ENCODE results near the gene RNF208.

The RNF208 gene

GRCh38 chr9:137204731-137205125 lies 17.3 kb downstream of the RNF208 start:
- Mint-ChIP-seq H3K4me3 (peak overlapping the region; percentile 94), H3K4me1 (ENCODE audit: low read depth) (peaks cover 31% of the 10 kb centered on the region), H3K36me3 (ENCODE audit: low read depth) (peaks cover 20% of the 10 kb centered on the region), H3K27me3 (ENCODE audit: low read depth) (no peaks in the 10 kb centered on the region), H3K27ac (peak overlapping the region; percentile 93), H3K9me3 (no peaks in the 10 kb centered on the region)

GRCh38 chr9:137202966-137203365 lies 19.1 kb downstream of the RNF208 start:
- H3K36me3 Mint-ChIP-seq (ENCODE audit: low read depth), result peaks cover 13% of the 10 kb centered on the region
- H3K27me3 Mint-ChIP-seq (ENCODE audit: low read depth), result no peaks in the 10 kb centered on the region
- peaks cover 33% of the 10 kb centered on the region for H3K4me1 Mint-ChIP-seq (ENCODE audit: low read depth)
- no peak overlapping the region for H3K4me3 Mint-ChIP-seq
- H3K9me3 Mint-ChIP-seq, result no peaks in the 10 kb centered on the region
- H3K27ac Mint-ChIP-seq, result no peak overlapping the region

- Mint-ChIP-seq H3K9me3 (no peaks in the 10 kb centered on the region), H3K27ac (peak overlapping the region; percentile 70)
Observed at GRCh38 chr9:137201205-137201868, 20.7 kb downstream of the RNF208 start.

DNA sequence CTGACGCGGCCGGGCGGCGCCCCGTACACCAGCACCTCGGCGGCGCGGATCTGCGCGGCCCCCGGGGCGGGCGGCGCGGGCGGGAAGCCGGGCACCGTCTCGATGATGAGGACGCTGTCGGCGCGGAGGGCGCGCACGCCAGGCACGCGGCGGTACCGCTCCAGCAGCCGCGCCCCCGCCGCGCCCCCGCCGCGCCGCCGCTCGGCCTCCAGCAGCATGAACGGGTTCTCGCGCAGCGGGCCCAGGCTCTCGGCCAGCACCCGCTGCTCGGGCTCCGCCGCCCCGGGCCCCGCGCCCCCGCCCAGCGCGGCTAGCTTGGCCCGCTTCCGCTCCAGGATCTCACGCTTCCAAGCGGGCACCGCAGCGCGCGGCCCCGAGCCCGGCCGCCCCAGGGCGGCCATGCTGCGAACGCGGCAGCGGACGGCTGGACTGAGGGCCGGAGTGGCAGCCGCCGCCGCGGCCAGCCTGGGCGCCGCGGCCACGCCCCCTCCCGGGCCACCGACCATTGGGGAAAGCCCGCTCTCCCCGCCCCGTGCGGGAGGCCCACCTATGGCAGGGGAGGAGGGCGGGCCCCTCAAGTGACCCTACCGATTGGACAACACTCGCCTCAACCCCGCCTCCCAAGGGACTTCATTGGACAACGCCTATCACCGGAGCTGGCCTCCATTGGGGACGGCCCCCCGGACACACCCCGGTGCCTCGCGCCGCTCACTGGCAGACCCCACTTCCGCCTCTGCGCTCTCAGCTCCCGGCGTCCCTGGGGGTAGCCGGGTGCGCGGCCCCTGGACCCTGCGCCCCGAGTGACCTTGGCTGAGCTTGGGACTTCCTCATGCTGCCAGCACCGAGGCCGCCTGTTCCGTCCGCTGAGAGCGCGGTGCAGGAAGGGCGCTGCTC lies 21.5 kb downstream of the RNF208 start, which contains the start of gene TPRN:
Gene TPRN (minus strand): TSS at position 431 of the 894 bp plus-strand sequence. CDS start 30 bp downstream, at position 401.
- H3K27ac Mint-ChIP-seq, result peak within 1 kb of the TSS; percentile 70

More at GRCh38 chr9:137201205-137201868, 20.7 kb downstream of the RNF208 start:
- H3K4me1 Mint-ChIP-seq (ENCODE audit: low read depth), result peaks cover 20% of the 10 kb centered on the region
- H3K4me3 Mint-ChIP-seq, result peak overlapping the region; percentile 79
- no peaks in the 10 kb centered on the region for H3K27me3 Mint-ChIP-seq (ENCODE audit: low read depth)
- H3K36me3 Mint-ChIP-seq (ENCODE audit: low read depth), result no peaks in the 10 kb centered on the region

DNA sequence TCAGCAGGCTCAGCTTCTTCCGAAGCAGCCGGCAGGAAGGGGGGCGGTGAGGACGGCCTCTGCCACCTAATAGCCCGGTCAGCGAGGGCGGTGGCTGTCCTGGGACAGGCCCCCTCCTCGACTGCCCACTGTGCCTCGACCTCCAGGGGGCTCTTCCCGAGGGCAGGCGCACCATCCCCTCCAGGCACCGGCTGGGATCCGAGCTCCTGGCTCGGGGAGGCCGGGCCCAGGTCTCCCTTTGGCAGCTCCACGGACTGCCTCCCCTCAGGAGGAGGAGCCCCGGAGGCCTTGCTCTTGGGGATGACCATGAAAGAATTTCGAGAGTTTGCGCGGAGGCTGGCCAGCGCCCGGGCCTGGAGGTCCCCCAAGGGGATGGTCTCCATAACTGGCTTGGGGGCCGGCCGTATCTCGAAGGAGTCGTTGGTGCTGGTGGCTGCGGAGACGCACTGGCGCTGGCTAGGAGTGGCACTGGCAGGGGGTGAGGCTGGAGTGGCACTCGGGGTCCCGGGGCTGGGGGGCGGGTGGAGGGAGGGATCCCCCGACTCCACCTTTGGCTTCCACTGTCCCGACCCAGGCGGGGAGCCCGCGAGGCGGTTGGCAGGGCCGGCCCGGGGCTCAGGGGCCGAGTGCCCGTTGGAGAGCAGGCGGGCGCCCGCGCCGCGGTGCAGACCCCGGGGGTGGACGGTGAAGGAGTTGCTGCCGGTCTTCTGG lies 22.5 kb downstream of the RNF208 start:
- no peaks in the 10 kb centered on the region for H3K27me3 Mint-ChIP-seq (ENCODE audit: low read depth)
- peaks cover 14% of the 10 kb centered on the region for H3K4me1 Mint-ChIP-seq (ENCODE audit: low read depth)
- H3K4me3 Mint-ChIP-seq, result peak overlapping the region; percentile 79
- no peaks in the 10 kb centered on the region for H3K36me3 Mint-ChIP-seq (ENCODE audit: low read depth)
- no peaks in the 10 kb centered on the region for H3K9me3 Mint-ChIP-seq
- peak overlapping the region; percentile 59 for H3K27ac Mint-ChIP-seq

More for the DNA sequence above, 21.5 kb downstream of the RNF208 start, which contains the start of gene TPRN:
- Mint-ChIP-seq H3K4me1 (ENCODE audit: low read depth) (peaks cover 17% of the 10 kb centered on the region), H3K36me3 (ENCODE audit: low read depth) (no peaks in the 10 kb centered on the region), H3K4me3 (peak within 1 kb of the TSS; percentile 79), H3K9me3 (no peaks in the 10 kb centered on the region), H3K27me3 (ENCODE audit: low read depth) (no peaks in the 10 kb centered on the region)

DNA sequence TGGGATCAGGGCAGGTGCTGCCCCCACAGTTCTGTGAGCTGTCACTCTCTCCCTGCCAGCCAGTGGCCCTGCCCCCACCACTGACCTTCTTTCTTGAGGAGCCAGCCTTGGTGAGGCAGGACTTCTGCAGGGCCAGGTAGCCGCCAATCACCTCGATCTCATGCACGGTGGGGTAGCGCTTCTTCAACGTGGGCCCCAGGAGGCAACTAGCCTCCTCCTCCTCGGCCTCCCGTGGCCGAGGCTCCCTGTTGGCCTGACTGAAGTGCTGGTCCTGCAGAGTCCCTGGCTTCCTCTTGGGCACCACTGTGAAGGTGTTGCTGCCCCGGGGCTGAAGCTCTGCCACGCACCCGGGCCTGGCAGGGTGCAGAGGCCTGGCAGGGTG lies 23.1 kb downstream of the RNF208 start:
- Mint-ChIP-seq H3K4me1 (ENCODE audit: low read depth) (peaks cover 9% of the 10 kb centered on the region), H3K4me3 (no peak overlapping the region), H3K36me3 (ENCODE audit: low read depth) (no peaks in the 10 kb centered on the region), H3K27me3 (ENCODE audit: low read depth) (no peaks in the 10 kb centered on the region), H3K27ac (no peak overlapping the region), H3K9me3 (no peaks in the 10 kb centered on the region)

DNA sequence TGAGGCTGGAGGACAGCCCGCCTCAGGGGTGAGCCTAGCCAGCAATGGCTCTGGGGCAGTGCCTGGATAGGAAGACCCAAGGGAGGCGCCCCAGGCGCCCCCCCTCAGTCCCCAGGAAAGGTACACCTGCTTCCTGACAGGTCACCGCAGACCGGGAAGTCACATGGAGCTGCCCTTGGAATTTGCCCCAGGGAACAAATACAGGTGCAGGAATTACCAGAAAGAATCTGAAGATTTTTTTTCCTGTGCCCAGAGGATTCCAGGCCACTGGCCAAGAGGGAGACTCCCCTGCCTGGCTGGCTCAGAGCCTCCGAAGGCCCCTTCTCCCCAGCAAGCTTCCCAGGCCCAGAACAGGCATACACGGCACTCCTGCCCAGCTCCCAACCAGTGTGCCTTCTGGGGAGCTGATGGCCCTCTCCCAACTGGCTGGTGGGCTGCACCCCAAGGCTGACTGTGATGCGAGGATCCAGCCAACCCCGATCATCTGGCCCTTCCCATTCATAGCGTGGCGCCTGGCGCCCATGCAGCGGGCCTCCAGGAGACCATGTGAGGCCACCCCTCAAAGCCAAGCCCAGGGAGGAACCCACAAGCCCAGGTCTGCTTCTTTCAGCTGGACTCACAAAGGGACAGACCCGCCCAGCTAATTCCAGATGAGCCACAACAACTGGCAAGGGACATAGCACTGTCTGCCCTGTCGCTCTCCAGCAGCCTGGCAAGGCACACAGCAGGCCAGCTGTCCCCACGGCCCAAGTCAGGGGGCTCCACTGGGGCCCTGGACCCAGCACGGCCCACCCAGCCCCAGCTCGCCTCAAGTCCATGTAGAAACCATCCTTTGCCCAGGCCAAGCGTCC lies 23.8 kb downstream of the RNF208 start:
- H3K27me3 Mint-ChIP-seq (ENCODE audit: low read depth), result no peaks in the 10 kb centered on the region

GRCh38 chr9:137195525-137196220 lies 26.4 kb downstream of the RNF208 start:
- no peaks in the 10 kb centered on the region for H3K27me3 Mint-ChIP-seq (ENCODE audit: low read depth)
- no peak overlapping the region for H3K27ac Mint-ChIP-seq
- no peak overlapping the region for H3K4me3 Mint-ChIP-seq
- H3K36me3 Mint-ChIP-seq (ENCODE audit: low read depth), result peaks cover 6% of the 10 kb centered on the region
- peaks cover 2% of the 10 kb centered on the region for H3K4me1 Mint-ChIP-seq (ENCODE audit: low read depth)
- no peaks in the 10 kb centered on the region for H3K9me3 Mint-ChIP-seq

More for the DNA sequence above, 23.8 kb downstream of the RNF208 start:
- H3K36me3 Mint-ChIP-seq (ENCODE audit: low read depth), result no peaks in the 10 kb centered on the region
- H3K27ac Mint-ChIP-seq, result no peak overlapping the region
- H3K4me1 Mint-ChIP-seq (ENCODE audit: low read depth), result peaks cover 9% of the 10 kb centered on the region
- no peaks in the 10 kb centered on the region for H3K9me3 Mint-ChIP-seq
- peak overlapping the region; percentile 34 for H3K4me3 Mint-ChIP-seq

DNA sequence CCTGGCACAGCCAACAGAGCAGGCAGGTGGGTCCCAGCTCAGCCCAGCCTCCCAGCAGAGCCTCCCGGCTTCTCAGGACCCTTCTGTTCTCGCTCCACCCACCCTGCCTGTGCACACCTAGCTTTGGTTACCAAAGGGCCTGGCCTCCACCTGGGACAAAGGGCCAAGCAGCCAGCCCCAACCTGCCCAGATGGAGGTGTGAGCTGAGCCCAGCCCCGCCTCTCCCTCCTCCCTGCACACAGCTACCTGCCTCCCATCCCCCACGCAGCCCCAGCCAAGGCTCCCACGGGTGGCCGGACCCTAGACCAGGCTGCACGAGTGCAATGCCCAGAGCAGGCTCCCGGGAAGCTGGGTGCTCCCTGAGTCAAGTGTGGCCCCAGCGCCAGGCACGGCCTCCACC lies 27.1 kb downstream of the RNF208 start:
- Mint-ChIP-seq H3K4me1 (ENCODE audit: low read depth) (peaks cover 2% of the 10 kb centered on the region), H3K27me3 (ENCODE audit: low read depth) (no peaks in the 10 kb centered on the region), H3K27ac (no peak overlapping the region), H3K36me3 (ENCODE audit: low read depth) (peaks cover 6% of the 10 kb centered on the region), H3K9me3 (no peaks in the 10 kb centered on the region), H3K4me3 (no peak overlapping the region)

GRCh38 chr9:137194388-137194787 lies 27.7 kb downstream of the RNF208 start:
- Mint-ChIP-seq H3K4me1 (ENCODE audit: low read depth) (peaks cover 2% of the 10 kb centered on the region), H3K27me3 (ENCODE audit: low read depth) (no peaks in the 10 kb centered on the region), H3K36me3 (ENCODE audit: low read depth) (peaks cover 6% of the 10 kb centered on the region), H3K27ac (no peak overlapping the region), H3K4me3 (no peak overlapping the region), H3K9me3 (no peaks in the 10 kb centered on the region)

GRCh38 chr9:137193771-137194170 lies 28.3 kb downstream of the RNF208 start:
- peaks cover 7% of the 10 kb centered on the region for H3K4me1 Mint-ChIP-seq (ENCODE audit: low read depth)
- no peaks in the 10 kb centered on the region for H3K9me3 Mint-ChIP-seq
- no peak overlapping the region for H3K27ac Mint-ChIP-seq
- peaks cover 9% of the 10 kb centered on the region for H3K36me3 Mint-ChIP-seq (ENCODE audit: low read depth)
- no peak overlapping the region for H3K4me3 Mint-ChIP-seq
- no peaks in the 10 kb centered on the region for H3K27me3 Mint-ChIP-seq (ENCODE audit: low read depth)

DNA sequence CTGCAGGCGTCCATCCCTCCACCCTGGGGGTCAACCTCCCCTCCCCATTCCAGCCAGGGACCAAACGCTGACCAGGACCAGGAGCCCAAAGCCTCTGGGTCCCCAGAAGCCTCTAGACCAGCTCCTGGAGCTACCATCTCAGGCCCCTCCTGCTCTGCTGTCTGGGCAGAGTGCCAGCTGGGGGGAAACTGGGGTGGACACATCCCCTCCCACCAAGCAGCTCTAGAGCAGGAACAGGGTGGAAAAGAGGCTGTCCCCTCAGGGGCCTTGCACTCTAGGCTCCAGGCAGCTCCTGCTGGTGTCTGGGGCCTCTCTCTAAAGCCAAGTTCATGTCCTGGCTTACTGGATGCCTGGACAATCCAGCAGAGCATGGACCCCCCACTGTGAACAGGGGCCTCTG lies 29.2 kb downstream of the RNF208 start:
- no peak overlapping the region for H3K27ac Mint-ChIP-seq
- H3K27me3 Mint-ChIP-seq (ENCODE audit: low read depth), result no peaks in the 10 kb centered on the region
- peaks cover 7% of the 10 kb centered on the region for H3K4me1 Mint-ChIP-seq (ENCODE audit: low read depth)
- H3K9me3 Mint-ChIP-seq, result no peaks in the 10 kb centered on the region
- H3K4me3 Mint-ChIP-seq, result no peak overlapping the region
- peaks cover 9% of the 10 kb centered on the region for H3K36me3 Mint-ChIP-seq (ENCODE audit: low read depth)

GRCh38 chr9:137192448-137192780 lies 29.6 kb downstream of the RNF208 start:
- H3K4me1 Mint-ChIP-seq (ENCODE audit: low read depth), result peaks cover 9% of the 10 kb centered on the region
- H3K36me3 Mint-ChIP-seq (ENCODE audit: low read depth), result peaks cover 9% of the 10 kb centered on the region
- no peak overlapping the region for H3K4me3 Mint-ChIP-seq

More at GRCh38 chr9:137192448-137192780, 29.6 kb downstream of the RNF208 start:
- Mint-ChIP-seq H3K9me3 (no peaks in the 10 kb centered on the region), H3K27ac (no peak overlapping the region), H3K27me3 (ENCODE audit: low read depth) (no peaks in the 10 kb centered on the region)

Measured in T-helper 1 cell treated with Interleukin-12 subunit alpha and Interleukin-12 subunit beta and Interleukin-4 antibody, amounts not matched to agents 30 μg/mL and 1 μg/mL, for 36 hours (primary cell).